Activated B cell treated with CpG ODN at 0.5 μM for 24 hours (primary cell): ENCODE results near the gene BMAL1. TPM values are rescaled to one million over a fixed set of nuclear protein-coding genes. Genes with fewer than 3 reads are reported as not detected.

Source experiments
- ATAC-seq: fragments of 200-7000 bp; cut with Tn5 transposase; one replicate; pipeline ENCODE4 v1.10.0; 2021; ENCODE audit warnings: low read depth, mild to moderate bottlenecking, moderate library complexity
- CTCF ChIA-PET: fragments of 350-600 bp; sonication (Branson Sonifier 250); formaldehyde crosslinking; loops from one replicate; lab custom pipeline; 2021; ENCODE audit warnings: antibody characterized with exemption; lab: Charles Lee
- POLR2A ChIA-PET: fragments of 350-600 bp; sonication (Branson Sonifier 250); formaldehyde crosslinking; loops from one replicate; lab custom pipeline; 2021; ENCODE audit warnings: antibody characterized with exemption; lab: Charles Lee
- DNase-seq: peaks from one replicate; pipeline ENCODE4 v3.0.0; 2022
- H3K27ac Mint-ChIP-seq: one replicate; pipeline ENCODE4 v1.8.0; 2020; ENCODE audit warnings: mixed read lengths
- H3K27me3 Mint-ChIP-seq: one replicate; pipeline ENCODE4 v1.8.0; 2021; ENCODE audit warnings: mixed read lengths
- H3K36me3 Mint-ChIP-seq: one replicate; pipeline ENCODE4 v1.8.0; 2021; ENCODE audit warnings: low read depth, mixed read lengths
- H3K4me1 Mint-ChIP-seq: one replicate; pipeline ENCODE4 v1.8.0; 2021; ENCODE audit warnings: mixed read lengths
- H3K4me3 Mint-ChIP-seq: one replicate; pipeline ENCODE4 v1.8.0; 2020; ENCODE audit warnings: mild to moderate bottlenecking, mixed read lengths
- H3K9me3 Mint-ChIP-seq: one replicate; pipeline ENCODE4 v1.8.0; 2020; ENCODE audit warnings: mixed read lengths
- intact Hi-C: fragments of 100-400 bp; cut with micrococcal nuclease; formaldehyde crosslinking; loops from one replicate; pipeline ENCODE4 v1.15.1; 2024
- total RNA-seq: library from RNA; stranded (reverse); gene quantifications from 2 replicates; pipeline ENCODE4 v1.2.3, GENCODE V29; 2022
- TF ChIP-seq, protein P1 (sequence below): fragments of 200-600 bp; IDR thresholded peaks from one replicate; pipeline ENCODE4 v1.8.0; 2022; ENCODE audit warnings: antibody characterized with exemption, mild to moderate bottlenecking

The BMAL1 gene
- total RNA-seq, 1 donor from 2014 or later = 30.1 TPM

DNA sequence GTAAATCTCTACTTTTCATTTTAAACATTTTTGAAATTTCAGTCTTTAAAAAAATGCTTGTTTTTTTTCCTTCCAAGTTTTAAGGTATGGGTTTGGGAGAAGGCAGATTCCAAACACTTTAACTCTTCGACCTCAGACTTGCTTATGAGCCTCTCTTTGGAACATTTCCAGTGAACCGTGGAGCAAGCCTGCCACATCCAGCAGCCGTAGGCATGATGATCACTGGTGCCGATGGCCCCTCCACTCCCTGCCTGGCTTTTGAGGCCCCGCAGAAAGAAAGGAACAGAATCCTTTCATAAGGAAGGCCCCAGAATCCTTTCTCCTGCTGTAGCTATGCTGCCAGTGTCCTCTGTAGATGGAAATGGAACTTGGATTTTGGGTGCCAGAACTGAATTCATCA is 50.7 kb downstream of the BMAL1 start:
- Mint-ChIP-seq H3K27ac (no peak overlapping the region), H3K9me3 (no peaks in the 10 kb centered on the region), H3K27me3 (no peaks in the 10 kb centered on the region), H3K4me1 (peaks cover 15% of the 10 kb centered on the region), H3K36me3 (peaks cover 32% of the 10 kb centered on the region), H3K4me3 (no peak overlapping the region)
- CTCF ChIA-PET = no interaction called here
- TF ChIP-seq, protein P1, sequence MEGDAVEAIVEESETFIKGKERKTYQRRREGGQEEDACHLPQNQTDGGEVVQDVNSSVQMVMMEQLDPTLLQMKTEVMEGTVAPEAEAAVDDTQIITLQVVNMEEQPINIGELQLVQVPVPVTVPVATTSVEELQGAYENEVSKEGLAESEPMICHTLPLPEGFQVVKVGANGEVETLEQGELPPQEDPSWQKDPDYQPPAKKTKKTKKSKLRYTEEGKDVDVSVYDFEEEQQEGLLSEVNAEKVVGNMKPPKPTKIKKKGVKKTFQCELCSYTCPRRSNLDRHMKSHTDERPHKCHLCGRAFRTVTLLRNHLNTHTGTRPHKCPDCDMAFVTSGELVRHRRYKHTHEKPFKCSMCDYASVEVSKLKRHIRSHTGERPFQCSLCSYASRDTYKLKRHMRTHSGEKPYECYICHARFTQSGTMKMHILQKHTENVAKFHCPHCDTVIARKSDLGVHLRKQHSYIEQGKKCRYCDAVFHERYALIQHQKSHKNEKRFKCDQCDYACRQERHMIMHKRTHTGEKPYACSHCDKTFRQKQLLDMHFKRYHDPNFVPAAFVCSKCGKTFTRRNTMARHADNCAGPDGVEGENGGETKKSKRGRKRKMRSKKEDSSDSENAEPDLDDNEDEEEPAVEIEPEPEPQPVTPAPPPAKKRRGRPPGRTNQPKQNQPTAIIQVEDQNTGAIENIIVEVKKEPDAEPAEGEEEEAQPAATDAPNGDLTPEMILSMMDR = no peak
- DNase-seq (no peak), ATAC-seq (no peak)
- POLR2A ChIA-PET = no interaction called here
- intact Hi-C loops = no loop called here

DNA sequence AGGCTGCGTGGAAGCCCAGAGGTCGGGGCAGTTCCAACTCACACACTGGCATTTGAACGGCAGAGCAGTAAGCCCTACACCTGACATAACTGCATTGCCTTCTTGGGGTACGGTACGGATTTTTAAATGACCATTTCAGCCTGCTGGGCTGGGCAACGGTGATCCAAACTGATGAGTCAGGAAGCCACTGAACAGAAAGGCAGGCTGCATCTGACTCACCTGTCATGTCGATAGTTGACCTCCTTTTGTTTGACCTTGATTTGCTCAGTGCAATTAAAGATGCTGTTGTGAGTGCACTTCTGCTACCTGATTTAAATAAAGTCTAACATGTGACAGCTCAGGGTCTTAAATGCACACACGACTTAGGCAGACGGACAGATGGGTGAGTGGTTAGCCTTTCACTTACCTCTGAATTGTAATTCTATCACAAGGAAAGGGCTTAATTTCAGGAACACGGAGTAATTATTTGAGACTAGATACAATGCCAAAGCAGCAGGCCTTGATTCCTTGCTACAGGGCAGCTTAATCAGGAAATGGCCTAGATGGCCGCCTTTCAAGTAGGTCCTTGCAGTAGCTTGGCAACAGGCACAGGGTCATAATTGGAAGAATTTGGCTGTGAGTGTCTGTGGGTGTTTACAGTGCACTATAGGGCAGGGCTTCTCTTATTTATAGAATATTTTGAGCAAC is 52.2 kb downstream of the BMAL1 start:
- H3K27ac Mint-ChIP-seq = no peak overlapping the region
- no peak overlapping the region for H3K4me3 Mint-ChIP-seq
- TF ChIP-seq, protein P1 = no peak
- POLR2A ChIA-PET = no interaction called here
- CTCF ChIA-PET = no interaction called here
- ATAC-seq (no peak), DNase-seq (no peak)
- intact Hi-C loops = no loop called here
- H3K36me3 Mint-ChIP-seq = peaks cover 25% of the 10 kb centered on the region
- peaks cover 23% of the 10 kb centered on the region for H3K4me1 Mint-ChIP-seq
- H3K9me3 Mint-ChIP-seq = no peaks in the 10 kb centered on the region
- H3K27me3 Mint-ChIP-seq = no peaks in the 10 kb centered on the region

DNA sequence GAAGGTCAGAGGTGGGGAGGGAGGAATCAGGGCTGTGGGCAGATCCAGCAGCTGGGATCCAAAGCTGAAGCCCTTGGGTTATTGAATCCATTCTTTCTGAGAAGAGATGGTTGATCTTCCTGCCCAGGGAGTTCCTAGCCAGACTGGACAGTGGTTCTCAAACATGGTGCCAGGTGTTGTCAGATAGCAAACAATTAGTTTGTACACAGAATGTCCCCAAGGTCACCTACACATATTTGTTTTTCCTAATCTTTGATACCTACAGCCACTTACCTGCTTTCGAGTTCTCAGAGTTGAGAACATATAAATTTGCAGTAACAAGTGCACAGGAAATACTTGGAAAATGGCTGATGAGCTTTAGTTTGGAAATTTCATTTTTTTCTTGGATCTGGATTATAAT is 54.5 kb downstream of the BMAL1 start:
- no peak for ATAC-seq
- DNase-seq = no peak
- H3K9me3 Mint-ChIP-seq = no peaks in the 10 kb centered on the region
- peaks cover 24% of the 10 kb centered on the region for H3K4me1 Mint-ChIP-seq
- POLR2A ChIA-PET = interaction anchor here (0.8 kb wide), 1 partner anchor 18 kb away, joined by 4 read pairs; no protein-coding TSS in a partner anchor
- TF ChIP-seq, protein P1 = no peak
- H3K27ac Mint-ChIP-seq = no peak overlapping the region
- H3K4me3 Mint-ChIP-seq = no peak overlapping the region
- H3K36me3 Mint-ChIP-seq = peaks cover 23% of the 10 kb centered on the region
- CTCF ChIA-PET = no interaction called here
- no peaks in the 10 kb centered on the region for H3K27me3 Mint-ChIP-seq
- intact Hi-C loops = no loop called here

DNA sequence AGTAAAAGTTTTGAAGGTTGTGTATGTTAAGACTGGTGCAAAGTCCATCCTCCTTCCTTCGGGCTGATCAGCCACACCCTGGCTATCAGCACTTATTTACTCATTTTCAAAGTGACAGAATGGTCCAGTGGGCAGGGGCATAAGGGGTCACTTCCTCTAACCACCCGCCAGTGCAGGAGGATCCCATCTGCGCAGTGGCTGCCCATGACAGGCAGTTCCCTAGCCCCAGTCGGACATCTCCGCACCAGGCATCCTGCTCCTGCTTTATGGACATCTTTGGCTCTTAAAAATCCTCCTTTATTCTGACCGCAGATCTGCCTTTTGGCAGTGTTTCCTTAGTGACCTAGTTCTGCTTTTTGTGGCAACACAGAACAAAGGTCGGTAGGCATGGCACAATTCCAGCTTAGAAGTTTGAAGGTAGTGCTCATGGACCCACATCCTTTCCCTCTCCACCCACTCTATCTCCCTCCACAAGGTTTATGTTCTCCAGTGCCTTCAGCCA is 55.9 kb downstream of the BMAL1 start:
- peaks cover 34% of the 10 kb centered on the region for H3K4me1 Mint-ChIP-seq
- ChIA-PET CTCF (no interaction called here), POLR2A (no interaction called here)
- intact Hi-C loops = no loop called here
- no peak for DNase-seq
- no peaks in the 10 kb centered on the region for H3K27me3 Mint-ChIP-seq
- no peak overlapping the region for H3K4me3 Mint-ChIP-seq
- peaks cover 12% of the 10 kb centered on the region for H3K36me3 Mint-ChIP-seq
- ATAC-seq = no peak
- TF ChIP-seq, protein P1 = no peak
- H3K27ac Mint-ChIP-seq = no peak overlapping the region
- H3K9me3 Mint-ChIP-seq = no peaks in the 10 kb centered on the region

DNA sequence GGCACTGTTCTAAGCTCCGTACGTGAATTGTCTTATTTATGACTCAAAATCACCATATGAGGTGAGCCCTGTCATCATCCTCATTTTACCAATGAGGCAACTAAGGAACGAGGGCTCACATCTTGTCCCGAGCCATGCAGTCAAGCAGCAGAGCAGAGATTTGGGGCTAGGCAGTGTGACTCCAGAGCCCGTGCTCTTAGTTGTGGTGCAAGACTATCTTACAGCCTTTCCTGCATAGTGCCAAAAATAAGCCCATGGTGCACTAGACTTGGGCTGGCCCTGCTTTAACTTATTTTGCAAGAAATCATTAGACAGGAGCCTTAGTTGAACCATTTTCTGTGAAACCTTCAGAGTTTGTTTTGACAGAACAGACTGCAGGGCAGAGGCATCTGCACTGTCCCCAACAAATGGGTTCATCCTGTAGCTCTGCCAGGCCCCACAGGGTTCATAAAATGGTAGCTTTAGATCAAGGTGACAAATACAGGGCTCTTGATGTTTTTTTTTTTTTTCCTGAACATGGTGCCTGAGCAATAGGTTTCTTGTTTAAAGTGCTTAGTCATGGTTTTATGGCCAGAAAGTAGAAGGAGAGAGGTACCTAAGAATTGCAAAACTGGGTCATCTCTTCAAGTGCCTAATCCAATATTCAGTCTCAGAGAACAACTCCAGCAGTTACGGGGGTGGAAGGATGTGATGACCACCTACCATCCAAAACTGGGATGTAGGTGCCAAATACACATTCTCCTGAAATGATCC is 56.6 kb downstream of the BMAL1 start:
- Mint-ChIP-seq H3K9me3 (no peaks in the 10 kb centered on the region), H3K27me3 (no peaks in the 10 kb centered on the region), H3K4me1 (peaks cover 40% of the 10 kb centered on the region), H3K27ac (no peak overlapping the region), H3K4me3 (no peak overlapping the region), H3K36me3 (peaks cover 6% of the 10 kb centered on the region)
- ChIA-PET POLR2A (no interaction called here), CTCF (interaction anchor here (0.6 to 2.4 kb wide), 7 partner anchors 8 to 463 kb away, joined by 3 to 13 read pairs (median 4); no protein-coding TSS in a partner anchor)
- ATAC-seq = no peak
- DNase-seq = no peak
- intact Hi-C loops = loop anchor here (2.0 kb wide), 3 partner anchors 57 to 369 kb away; partner anchors contain the start of gene BMAL1
- TF ChIP-seq, protein P1 = no peak
